CD1c-positive myeloid dendritic cell (primary cell): ENCODE measurements around the gene KSR1.
"Not testable (repeated sequence)": the region's sequence is repeated elsewhere in the genome, so short reads cannot be mapped to it uniquely, and the experiment has no call there.

ENCODE experiments used
- DNase-seq: peaks from one replicate; pipeline ENCODE4 v3.0.0-alpha.2; 2016; ENCODE audit errors: extremely low spot score

Gene KSR1

DNA sequence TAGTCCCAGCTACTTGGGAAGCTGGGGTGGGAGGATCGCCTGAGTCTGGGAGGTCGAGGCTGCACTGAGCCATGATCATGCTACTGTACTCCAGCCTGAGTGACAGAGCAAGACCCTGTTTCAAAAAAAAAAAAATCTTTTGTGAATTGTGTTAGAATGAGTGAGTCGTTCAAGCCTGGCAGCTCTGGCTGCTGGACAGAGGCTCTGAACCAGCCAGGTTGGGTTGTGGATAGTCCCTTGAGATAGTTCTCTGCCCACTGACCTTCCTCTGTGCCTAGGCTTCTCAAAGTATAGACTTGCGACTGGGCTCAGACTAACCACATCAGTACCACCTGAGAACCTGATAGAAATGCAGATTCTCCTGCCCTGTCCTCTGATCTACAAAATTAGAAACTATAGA lies 2.2 kb upstream of the KSR1 start:
- DNase-seq, result no peak

DNA sequence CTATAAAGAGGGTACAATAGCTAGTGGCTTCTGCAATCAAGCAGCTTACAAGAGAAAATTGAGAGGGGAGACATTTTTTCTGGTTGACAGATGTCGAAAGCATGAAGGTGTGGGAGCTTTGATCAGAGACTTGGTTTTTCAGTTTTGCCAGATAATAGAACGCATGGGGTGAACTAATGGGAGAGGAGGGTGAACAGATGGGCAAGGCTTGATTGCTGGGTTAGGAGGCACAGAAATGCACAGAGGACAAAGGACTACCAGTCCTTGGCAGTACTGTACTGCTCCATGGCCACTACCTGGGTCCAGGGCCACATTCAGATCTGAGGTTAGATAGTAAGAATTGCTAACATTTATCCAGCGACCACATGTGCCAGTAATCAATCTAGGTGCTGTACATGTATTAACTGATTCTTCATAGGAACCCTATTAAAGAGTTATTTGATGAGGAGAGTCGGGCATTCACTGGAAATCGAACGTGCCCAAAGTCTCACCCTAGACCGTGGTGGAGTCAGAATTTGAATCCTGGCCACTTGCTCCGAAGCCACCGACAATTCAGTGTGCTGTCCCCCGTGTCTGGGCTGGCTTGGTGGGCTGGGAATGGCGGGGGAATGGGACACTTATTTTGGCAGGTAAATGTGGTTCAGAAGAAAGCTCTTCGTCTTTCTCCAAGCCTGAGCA lies 873 bp upstream of the KSR1 start:
- DNase-seq, result no peak

DNA sequence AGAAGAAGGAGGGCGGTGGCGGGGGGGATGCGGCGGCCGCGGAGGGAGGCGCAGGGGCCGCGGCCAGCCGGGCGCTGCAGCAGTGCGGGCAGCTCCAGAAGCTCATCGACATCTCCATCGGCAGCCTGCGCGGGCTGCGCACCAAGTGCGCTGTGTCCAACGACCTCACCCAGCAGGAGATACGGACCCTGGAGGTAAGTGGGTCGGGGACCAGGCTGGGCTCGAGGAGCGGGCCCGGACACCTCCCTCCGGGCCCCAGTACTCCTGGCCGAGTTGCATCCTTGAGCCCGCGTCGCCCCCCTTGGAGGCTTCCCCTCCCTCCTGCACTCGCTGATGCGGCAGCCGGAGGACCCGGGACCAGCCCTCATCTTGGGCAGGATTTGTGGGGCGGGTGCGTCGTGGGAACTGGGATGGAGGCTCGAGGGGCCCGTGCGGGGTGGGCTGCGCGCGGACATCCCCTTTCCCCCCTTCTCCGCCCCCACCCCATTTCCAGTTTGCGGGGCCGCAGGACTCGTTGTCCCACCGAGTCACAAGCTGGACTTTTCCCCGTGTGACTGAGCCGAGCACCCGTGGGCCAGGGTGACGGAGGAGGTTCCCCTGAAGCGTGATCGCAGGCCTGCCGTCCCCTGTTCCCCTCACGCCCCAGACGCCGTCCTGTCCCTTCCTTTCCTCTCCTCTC lies 572 bp downstream of the KSR1 start:
- peak; percentile 21 for DNase-seq

DNA sequence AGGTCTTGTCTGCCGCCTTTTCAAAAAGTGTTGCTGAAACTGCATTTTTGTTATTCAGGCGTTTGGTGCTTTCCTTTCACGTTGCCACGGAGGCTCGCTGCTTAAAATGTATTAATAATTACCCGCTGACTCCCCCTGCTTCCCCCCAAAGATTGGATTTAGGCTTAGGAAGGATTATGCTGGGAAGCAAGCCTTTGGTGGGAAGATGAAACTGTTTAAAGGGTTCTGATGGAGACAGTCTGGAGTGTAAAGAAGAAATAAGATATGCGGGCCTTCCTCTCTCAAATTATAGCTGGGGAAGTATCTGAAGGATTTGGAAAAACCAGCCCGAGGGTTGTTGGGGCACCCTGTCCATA lies 1.1 kb downstream of the KSR1 start:
- no peak for DNase-seq

DNA sequence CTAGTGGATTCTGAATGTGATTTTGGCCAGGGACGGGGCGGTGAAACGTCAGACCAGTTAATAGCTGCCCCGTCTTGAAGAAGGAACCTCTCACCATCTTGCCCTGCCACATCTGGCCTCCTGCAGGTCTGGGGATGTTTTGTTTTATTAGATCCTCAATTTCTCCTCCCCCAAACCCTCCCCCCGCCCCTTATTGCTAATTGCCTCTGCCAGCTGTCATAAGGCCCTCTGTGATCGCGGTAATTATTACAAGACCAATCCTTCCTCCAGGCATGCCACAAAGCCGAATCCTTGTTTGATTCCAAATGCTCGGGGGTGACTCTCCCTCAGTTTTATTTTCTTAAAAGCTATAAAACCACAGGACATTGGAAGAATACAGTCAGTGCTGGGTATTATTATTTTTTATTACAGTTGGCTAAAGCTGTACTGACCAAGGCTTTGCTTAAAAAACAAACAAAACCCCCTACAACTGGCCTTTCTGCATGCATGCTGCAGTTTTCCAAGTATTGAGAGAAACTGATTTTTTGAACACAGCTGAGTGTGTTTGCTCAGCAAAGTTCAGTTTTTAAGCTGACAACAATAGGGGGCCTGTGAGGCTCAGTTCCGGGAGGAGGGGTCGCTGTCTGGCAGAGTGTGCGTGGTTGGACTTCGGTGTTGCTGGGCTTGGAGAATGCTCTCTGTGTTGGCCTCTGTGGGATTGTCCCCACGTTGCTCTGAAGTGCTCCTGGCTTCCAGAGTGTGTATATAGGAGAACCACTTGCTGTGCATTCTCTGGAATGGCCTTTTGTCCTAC lies 1.7 kb downstream of the KSR1 start:
- DNase-seq, result peak; percentile 39

DNA sequence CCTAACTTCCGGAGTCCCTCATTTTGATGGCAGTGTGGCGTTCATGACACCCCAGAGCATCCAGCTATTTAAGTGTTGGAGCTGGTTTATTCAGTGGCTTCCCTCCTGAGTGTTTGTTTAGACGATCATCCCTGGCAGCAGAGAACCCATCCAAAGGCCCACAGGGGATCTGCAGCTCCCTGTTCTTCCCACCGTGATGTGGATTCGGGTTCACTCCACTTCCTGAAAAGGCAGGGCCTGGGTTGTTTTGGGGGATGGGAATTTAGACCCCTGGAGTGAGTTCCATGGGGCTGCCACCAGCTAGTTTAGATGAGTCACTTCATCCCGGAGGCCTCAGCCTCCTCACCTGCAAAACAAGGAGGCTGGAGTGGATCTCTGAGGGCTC lies 2.3 kb downstream of the KSR1 start:
- DNase-seq, result no peak

DNA sequence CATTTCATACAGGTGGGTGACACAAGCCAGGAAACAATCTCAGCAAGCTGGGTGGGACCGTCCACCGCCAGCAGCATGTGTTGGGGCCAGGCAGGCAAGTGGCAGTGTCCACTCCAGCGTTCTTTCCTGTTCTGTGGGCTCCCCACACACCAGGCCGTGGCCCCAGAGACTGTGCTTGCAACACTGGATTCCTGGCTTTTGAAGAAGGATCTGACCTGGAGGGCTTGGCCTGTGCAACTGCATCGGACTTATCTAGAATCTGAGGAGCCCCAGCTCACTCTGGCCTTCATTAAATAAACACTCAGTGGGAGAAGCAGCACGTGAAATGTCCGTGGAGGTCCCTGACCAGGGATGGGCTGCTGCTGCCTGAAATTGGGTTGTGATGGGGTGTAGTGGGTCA lies 3.2 kb downstream of the KSR1 start:
- DNase-seq, result no peak

DNA sequence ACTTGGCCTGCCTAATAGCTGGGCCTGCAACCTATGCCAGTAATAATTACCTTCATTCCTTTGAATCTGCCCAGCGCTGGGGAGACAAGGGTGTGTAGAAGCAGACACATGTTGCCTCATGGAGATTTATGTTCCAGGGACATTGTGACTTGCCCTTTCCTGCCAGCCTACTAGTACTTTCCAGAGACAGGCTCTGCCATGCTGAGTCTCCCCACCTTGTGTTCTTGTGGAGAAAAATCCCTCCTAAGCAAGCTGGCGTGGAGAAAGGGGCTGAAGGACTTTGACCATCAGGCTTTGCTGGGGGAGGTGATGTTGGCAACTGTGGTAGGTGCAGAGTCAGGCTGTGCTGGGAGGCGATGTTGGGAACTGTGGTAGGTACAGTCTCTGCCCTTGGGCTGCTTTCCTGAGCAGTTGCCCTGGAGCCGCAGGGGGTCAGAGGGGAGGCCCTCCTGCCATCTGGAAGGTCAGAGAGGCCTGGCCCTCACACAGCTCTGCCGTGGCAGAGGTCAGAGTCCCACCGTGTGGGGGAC lies 4.0 kb downstream of the KSR1 start:
- DNase-seq, result no peak

DNA sequence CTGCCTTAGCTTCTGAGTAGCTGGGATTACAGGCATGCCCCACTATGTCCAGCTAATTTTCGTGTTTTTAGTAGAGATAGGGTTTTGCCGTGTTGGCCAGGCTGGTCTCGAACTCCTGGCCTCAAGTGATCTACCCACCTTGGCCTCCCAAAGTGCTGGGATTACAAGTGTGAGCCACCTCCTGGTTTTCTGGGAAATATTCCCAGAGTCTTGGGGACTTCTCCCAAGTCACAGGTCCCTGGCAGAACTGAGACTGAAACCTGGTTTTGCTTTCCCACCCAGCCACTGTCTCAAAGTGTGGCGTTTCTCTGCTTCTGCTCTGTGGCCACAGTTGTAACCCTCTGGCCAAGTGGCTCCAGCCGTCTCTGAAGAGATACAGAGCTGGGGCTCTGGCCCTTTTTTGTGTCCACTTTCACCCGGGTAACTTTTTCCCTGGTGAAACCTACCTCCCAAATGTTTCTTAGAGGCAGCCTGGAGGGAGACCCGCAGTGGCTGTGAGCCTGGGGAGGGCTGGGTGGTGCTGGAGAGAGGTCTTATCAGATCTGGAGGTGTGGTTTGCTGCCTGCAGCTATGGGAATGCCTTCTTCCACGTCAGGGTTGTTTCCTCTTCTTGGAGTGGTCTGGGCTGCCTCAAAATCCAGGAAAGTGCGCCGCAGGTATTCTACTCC lies 5.1 kb downstream of the KSR1 start:
- no peak for DNase-seq

DNA sequence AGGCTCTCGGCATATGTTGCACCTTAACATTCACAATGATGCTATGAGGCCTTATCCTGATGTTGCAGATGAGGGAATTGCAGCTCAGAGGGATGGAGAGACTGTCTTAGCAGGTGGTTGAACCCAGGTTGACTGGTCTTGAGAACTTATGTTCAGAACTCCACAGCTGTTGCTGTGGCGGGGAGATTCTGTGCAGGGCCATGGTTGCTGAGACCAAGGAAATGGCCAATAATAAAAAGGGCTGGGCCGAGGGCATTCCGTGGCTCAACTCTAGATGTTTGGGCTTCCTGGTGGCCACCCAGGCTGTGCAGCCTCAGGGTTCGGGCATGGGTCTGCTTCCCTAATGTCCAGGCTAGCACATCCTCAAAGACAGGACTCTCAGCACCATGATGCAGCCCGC lies 5.9 kb downstream of the KSR1 start:
- peak; percentile 38 for DNase-seq

DNA sequence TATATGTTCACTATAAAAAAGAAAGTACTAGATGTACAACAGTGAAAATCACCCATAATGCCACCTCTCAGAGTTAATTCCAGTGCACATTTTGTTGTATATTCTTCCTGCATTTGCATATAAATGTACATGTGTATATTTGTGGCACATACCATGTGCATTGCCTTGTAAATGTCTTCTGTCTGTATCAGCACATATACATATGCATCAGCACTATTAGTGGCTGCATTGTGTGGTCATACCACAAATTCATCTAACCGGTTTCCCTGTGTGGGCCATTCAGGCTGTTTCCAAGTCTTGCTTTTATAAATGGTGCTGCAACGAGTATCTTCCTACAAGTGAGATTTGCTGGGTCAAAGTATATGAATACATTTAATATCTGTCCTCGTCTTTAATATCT lies 6.5 kb downstream of the KSR1 start:
- DNase-seq, result no peak

DNA sequence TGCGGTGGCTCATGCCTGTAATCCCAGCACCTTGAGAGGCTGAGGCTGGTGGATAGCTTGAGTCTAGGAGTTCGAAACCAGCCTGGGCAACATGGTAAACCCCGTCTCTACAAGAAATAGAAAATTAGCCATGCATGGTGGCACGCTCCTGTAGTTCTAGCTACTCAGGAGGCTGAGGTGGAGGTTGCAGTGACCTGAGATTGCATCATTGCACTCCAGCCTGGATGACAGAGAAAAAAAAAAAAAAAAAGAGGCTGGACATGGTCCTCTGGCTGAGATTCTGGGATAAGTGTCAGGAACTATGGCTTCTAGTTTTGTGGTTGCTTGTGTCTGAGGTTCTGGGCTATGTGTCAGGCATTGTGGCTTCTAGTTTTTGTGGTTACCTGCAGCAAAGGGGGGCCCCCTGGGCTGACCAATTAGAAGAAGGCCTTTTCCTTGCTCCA lies 7.0 kb downstream of the KSR1 start:
- no peak for DNase-seq

DNA sequence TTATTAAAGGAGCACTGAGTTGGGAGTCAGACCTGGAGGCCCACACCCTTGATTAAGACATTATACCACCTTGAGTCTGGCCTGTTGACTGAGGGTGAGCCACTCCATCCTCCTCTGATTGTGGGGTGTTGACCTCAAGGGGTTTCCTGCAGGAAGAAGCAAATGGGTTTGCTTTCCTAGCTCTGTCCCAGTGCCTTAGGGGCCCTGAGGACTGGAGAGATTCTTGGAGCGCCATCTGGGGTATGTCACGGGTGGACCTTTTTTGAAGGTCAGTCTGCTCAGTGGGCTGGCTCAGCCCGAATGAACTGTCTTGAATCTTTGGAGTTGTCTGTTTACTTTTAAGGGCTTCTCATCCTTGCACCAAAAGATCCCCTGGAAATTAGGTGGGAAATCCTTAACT lies 7.8 kb downstream of the KSR1 start:
- not testable (repeated sequence) for DNase-seq

DNA sequence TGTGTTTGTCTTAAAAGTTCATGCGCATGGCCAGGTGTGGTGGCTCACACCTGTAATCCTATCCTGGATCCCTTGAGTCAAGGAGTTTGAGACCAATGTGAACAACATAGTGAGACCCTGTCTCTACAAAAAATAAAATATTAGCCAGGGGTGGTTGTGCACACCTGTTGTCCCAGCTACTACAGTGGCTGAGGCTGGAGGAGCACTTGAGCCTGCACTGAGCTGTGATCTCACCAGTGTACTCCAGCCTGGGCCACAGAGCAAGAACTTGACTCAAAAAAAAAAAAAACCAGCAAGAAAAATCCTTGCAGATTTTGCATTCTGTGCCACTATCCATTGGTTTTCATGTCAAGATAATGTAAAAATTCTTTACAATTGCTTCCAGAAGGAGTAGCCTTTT lies 8.2 kb downstream of the KSR1 start:
- DNase-seq, result no peak

DNA sequence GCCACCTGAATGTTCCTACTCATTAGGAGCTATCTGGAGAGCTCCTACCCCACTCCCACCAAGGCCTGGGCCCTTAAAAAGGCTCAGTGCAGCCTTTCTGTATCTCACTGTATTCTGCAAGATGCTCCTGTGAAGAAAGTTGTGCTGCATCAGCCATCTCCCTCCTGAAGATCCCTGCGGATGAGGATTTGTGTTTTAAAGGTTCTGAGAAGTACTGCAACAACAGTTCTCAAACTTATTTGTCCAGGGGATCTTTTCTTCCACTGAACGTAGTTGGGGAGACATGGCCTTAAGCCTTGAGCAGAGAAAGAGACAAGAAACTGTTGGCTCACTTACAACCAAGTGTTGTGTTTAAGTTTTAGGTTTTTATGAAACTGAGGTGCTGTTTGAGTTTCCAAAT lies 9.6 kb downstream of the KSR1 start:
- DNase-seq, result not testable (repeated sequence)

DNA sequence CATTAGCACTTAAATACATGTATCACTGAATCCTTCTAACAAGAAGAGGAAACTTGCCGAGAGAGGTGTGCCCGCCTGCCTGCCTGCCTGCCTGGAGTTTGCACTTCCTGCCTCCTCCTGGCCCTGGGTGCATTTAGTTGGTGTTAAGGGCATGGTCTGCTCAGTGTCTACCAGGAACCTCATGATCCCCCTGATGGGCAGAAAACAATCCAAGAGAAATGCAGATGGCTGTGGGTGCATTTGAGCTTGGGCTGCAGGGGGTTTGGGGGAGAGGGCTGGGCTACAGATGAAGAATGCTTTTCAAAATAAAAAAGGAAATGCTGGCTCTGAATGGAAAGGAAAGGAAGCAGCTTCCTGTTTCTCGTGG lies 10.1 kb downstream of the KSR1 start:
- DNase-seq, result peak; percentile 24

DNA sequence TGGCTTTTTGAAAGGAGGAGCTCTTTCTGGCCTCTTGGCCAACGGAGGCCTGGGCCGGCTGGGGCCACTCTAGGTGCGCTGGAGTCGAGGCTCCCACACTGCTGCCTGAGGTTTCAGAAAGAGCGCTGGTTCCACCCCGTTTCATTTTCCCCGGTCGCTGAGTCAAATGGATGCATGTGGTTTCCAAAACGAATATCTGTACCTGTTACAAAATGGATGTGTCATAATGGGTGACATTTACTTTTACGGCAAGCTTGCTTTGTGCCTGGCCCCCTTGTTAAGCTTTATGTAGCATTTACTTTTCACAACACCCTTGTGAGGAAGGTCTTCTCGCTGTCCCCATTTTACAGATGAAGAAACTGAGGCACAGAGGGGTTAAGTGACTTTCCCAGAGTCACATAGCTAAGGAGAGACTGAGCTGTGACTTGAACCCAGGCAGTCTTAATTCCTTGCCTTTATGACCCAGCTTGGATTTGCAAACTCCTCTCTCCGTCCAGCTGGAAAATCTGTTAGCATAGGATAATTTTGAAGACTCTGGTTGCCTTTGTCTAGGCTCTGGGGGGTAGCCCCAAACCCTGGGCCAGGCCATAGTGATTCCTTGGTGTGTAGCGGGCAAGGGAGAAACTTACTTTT lies 10.6 kb downstream of the KSR1 start:
- DNase-seq, result peak; percentile 64

DNA sequence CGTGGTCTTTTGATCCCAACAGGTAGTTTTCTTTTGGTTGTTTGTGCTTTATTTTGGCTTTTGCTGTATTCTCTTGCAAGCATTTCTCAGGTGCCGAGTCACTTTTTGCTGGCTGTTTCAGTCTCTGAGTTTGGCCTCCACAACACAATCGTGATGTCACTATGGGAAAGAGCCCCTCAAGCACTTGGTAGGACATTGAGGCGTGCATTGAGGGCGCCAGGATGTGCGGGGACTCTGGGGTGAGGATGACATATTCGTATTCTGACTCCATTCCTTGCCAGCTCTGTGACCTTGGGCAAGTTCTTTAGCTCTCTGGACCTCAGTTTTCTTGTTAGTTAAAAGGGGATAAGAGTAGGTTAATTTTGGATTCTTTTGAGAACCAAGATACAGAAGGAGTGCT lies 13.0 kb downstream of the KSR1 start:
- DNase-seq, result no peak

DNA sequence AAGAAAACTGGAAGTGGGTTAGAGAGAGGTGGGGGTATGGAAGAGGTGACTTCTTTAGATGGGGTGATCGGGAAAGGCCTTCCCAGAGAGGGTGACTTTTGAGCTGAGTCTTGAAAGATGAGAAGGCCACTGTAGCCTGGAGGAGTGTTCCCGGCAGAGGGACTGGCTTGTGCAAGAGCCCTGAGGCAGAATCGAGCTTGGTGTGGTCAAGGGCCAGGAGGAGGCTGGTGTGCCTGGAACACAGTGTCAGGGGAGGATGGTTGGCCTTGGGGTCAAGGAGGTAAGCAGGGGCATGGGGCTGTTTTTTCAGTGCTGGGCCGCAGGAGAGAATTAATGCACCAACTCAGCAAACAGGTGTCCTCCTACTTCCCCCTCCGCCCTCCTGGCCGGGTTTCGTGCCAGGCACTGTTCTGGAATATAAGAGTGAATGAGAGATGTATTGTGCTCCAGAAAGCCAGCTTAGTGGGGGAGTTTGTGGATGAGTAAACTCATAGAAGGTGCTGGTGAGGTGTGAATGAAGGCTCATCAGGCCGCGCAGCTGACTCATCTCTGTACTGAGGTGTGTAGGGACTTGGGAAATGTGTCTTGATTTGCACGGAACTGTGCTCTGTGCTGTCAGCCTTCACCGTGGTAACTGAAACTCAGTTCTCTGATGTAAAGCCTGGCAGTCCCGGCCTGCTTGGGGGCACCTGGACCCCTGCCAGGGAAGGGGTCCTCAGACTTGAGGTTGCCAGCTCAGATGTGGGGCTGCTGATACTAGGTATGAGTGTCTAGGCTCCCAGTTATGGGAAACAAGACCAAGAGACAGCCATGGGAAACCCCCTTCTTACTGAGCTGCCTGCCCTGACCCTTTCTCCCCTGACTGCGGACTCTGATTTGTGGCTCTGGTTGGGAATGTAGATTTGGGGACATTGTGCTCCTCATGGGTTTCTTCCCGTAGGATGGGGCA lies 15.3 kb downstream of the KSR1 start:
- no peak for DNase-seq

DNA sequence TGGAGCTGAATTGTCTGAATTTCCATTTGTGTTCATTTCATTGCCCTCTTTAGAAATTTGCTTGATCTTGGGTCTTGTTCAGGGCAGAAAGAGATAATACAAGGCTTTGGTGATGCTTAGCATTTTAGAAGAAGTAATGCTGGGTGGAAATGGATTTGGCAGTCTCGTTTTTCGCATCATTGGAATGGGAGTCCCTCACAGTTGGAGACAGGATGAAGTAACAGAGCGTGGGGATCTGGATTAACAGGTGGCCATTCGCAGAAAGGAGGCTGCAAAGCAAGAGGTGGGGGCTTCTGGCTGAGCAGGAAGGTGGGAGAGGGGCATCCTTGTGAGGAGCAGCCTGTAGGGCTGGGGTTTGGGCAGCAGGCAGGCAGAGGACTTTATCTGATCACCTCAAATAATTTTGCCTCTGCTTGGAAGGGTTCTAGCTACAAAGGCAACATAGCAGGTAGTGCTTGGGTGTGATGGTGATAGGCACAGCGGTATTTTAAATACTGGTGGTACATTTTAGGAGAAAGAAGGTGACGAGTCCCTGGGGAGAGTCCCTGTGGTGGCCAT lies 17.0 kb downstream of the KSR1 start:
- DNase-seq, result no peak
